Measurements from ENCODE around the gene UNC5B.

Gene UNC5B

GRCh38 chr10:71223347-71224058 is 11.1 kb downstream of the UNC5B start:
- DNase-seq, result no peak

- DNase-seq, result no peak
These were observed 13.1 kb downstream of the UNC5B start for GRCh38 chr10:71225291-71226058.

- no peak for DNase-seq
These were observed 16.7 kb downstream of the UNC5B start for GRCh38 chr10:71228875-71229675.

- no peak for DNase-seq
These were observed 17.6 kb downstream of the UNC5B start for GRCh38 chr10:71229726-71230655.

GRCh38 chr10:71230656-71231025 is 18.3 kb downstream of the UNC5B start:
- DNase-seq, result no peak

GRCh38 chr10:71231206-71231605 is 18.8 kb downstream of the UNC5B start:
- no peak for DNase-seq

- no peak for DNase-seq
These were observed 20.0 kb downstream of the UNC5B start for GRCh38 chr10:71232089-71232998.

GRCh38 chr10:71233482-71233892 is 21.1 kb downstream of the UNC5B start:
- DNase-seq, result no peak

- no peak for DNase-seq
These were observed 21.9 kb downstream of the UNC5B start for GRCh38 chr10:71234004-71234894.

GRCh38 chr10:71234970-71235685 is 22.8 kb downstream of the UNC5B start:
- peak; percentile 72 for DNase-seq

GRCh38 chr10:71235808-71236207 is 23.4 kb downstream of the UNC5B start:
- DNase-seq, result no peak

GRCh38 chr10:71236286-71236685 is 23.9 kb downstream of the UNC5B start:
- no peak for DNase-seq

GRCh38 chr10:71236822-71237682 is 24.7 kb downstream of the UNC5B start:
- DNase-seq, result no peak

GRCh38 chr10:71237843-71238623 is 25.7 kb downstream of the UNC5B start:
- DNase-seq, result no peak

- DNase-seq, result no peak
These were observed 26.3 kb downstream of the UNC5B start for GRCh38 chr10:71238626-71239025.

- DNase-seq, result no peak
These were observed 27.0 kb downstream of the UNC5B start for GRCh38 chr10:71239131-71239915.
